Uterus (tissue), 2 donors: Measurements from ENCODE around the gene PUM2.

Experiments
- POLR2A ChIP-seq, 2 donors: fragments of 450-650 bp; IDR thresholded peaks; one replicate each; pipeline ENCODE4 v1.6.1; 2016; ENCODE audit warnings: antibody characterized with exemption in 2 of 2, mild to moderate bottlenecking in 1 of 2, moderate library complexity in 1 of 2
- TF ChIP-seq, protein P1 (sequence below), 4 experiments: fragments of 200-600 bp in 2 of 4; fragments of 450-650 bp in 2 of 4; sonication (generic) in 2 of 4; IDR thresholded peaks; one replicate each; pipeline ENCODE4 v1.5.1; 2016 to 2019; ENCODE audit warnings: antibody characterized with exemption in 4 of 4, mild to moderate bottlenecking in 2 of 4, moderate library complexity in 1 of 4

DNA sequence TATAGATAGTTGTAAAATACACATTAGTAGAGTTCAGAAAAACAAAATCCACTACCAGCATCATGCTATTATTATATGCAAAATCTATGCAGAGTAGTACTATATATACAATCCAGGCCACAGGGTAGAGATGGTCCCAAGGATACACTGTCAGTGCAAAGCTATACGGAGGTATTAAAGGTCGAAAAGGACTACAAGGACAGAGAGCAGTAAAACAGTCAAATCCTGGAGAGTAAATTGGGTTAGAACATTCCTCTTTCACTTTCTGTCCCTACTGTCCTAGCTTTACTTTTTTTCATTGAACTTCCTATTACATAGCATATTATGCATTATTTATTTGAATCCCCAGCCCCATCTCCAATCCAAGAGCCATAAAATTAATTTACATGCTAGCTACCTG, 86.0 kb downstream of the PUM2 start:
- no peak for TF ChIP-seq POLR2A (IDR thresholded peaks at IDR 0.05)
- TF ChIP-seq, protein P1, sequence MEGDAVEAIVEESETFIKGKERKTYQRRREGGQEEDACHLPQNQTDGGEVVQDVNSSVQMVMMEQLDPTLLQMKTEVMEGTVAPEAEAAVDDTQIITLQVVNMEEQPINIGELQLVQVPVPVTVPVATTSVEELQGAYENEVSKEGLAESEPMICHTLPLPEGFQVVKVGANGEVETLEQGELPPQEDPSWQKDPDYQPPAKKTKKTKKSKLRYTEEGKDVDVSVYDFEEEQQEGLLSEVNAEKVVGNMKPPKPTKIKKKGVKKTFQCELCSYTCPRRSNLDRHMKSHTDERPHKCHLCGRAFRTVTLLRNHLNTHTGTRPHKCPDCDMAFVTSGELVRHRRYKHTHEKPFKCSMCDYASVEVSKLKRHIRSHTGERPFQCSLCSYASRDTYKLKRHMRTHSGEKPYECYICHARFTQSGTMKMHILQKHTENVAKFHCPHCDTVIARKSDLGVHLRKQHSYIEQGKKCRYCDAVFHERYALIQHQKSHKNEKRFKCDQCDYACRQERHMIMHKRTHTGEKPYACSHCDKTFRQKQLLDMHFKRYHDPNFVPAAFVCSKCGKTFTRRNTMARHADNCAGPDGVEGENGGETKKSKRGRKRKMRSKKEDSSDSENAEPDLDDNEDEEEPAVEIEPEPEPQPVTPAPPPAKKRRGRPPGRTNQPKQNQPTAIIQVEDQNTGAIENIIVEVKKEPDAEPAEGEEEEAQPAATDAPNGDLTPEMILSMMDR (IDR thresholded peaks at IDR 0.05): no peak
